Measurements from ENCODE around the gene STK38.

STK38 gene

DNA sequence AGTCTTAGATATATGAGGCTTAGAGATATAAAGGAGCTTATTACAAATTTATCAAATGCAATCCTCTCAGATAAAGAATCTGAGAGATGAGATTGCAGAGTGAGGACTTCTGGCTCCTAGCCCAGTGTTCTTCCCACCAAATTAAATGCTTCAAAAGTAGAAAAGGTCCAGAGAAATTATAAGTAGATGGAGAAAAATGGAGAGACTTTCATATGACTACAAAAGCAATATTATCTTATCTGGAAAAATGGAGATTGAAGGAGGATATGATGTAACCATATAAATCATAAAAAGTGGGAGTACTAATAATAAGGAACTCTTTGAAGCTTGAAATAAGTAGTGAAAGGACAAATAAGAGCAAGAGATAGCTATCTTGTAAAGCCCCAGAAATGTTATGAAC is 101.7 kb downstream of the STK38 start:
- DNase-seq (ENCODE audit: low spot score) (no peak), ATAC-seq (ENCODE audit: low read depth) (no peak)
- H3K36me3 ChIP-seq (ENCODE audit: low read depth), result peaks cover 19% of the 10 kb centered on the region
- H3K27ac ChIP-seq (ENCODE audit: poor library complexity, severe bottlenecking), result peak overlapping the region; percentile 78
- no peaks in the 10 kb centered on the region for H3K27me3 ChIP-seq (ENCODE audit: insufficient read depth, poor library complexity, severe bottlenecking)
- H3K4me3 ChIP-seq (ENCODE audit: severe bottlenecking), result no peak overlapping the region
- TF ChIP-seq, protein P1, sequence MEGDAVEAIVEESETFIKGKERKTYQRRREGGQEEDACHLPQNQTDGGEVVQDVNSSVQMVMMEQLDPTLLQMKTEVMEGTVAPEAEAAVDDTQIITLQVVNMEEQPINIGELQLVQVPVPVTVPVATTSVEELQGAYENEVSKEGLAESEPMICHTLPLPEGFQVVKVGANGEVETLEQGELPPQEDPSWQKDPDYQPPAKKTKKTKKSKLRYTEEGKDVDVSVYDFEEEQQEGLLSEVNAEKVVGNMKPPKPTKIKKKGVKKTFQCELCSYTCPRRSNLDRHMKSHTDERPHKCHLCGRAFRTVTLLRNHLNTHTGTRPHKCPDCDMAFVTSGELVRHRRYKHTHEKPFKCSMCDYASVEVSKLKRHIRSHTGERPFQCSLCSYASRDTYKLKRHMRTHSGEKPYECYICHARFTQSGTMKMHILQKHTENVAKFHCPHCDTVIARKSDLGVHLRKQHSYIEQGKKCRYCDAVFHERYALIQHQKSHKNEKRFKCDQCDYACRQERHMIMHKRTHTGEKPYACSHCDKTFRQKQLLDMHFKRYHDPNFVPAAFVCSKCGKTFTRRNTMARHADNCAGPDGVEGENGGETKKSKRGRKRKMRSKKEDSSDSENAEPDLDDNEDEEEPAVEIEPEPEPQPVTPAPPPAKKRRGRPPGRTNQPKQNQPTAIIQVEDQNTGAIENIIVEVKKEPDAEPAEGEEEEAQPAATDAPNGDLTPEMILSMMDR (IDR thresholded peaks at IDR 0.05; ENCODE audit: poor library complexity, severe bottlenecking), result no peak
- H3K4me1 ChIP-seq (ENCODE audit: insufficient read depth, poor library complexity, severe bottlenecking), result peaks cover 24% of the 10 kb centered on the region
- H3K9me3 ChIP-seq (ENCODE audit: severe bottlenecking), result no peaks in the 10 kb centered on the region

DNA sequence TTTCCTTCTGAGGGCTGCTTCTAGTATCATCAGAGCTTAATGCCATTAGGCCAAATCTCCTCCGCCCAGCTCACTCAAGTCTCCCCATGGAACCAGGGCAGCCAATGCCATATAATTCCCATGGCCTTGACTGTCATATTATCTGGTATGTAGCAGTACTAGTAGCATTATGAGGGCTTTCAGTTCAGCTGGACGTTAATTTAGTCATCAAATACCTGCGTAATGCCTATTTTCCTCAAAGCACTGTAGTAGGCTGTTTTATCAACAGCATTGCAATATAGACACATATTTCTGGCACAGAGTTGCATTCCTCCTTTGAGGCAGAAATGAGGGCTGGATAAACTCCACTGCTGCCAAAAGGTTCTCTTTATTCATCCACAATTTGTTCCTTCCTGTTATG is 102.8 kb downstream of the STK38 start:
- H3K4me3 ChIP-seq (ENCODE audit: severe bottlenecking), result peak overlapping the region; percentile 89
- TF ChIP-seq, protein P1 (IDR thresholded peaks at IDR 0.05; ENCODE audit: poor library complexity, severe bottlenecking), result no peak
- H3K4me1 ChIP-seq (ENCODE audit: insufficient read depth, poor library complexity, severe bottlenecking), result peaks cover 24% of the 10 kb centered on the region
- ATAC-seq (ENCODE audit: low read depth) (peak; percentile 17; the same call in 1 of the 3 replicates), DNase-seq (ENCODE audit: low spot score) (no peak)
- H3K36me3 ChIP-seq (ENCODE audit: low read depth), result peaks cover 19% of the 10 kb centered on the region
- H3K9me3 ChIP-seq (ENCODE audit: severe bottlenecking), result no peaks in the 10 kb centered on the region
- peak overlapping the region; percentile 78 for H3K27ac ChIP-seq (ENCODE audit: poor library complexity, severe bottlenecking)
- no peaks in the 10 kb centered on the region for H3K27me3 ChIP-seq (ENCODE audit: insufficient read depth, poor library complexity, severe bottlenecking)

Measured in RWPE2 (cell line).